Thymus (tissue), 11 donors: ENCODE data around the gene DSCAM. TPM values are rescaled to one million over a fixed set of nuclear protein-coding genes. Genes with fewer than 3 reads are reported as not detected.

Experiments
- DNase-seq, 9 donors: peaks; one replicate each; pipeline ENCODE4 v3.0.0-alpha.2; 2013; ENCODE audit warnings: low spot score in 9 of 9, low read depth in 6 of 9, missing footprints in 1 of 9
- H3K27ac ChIP-seq, 2 donors: one replicate each; pipeline ENCODE4 v1.5.1; 2013; ENCODE audit warnings: control low read depth in 1 of 2, low read depth in 1 of 2, low read length in 1 of 2, mild to moderate bottlenecking in 1 of 2, moderate library complexity in 1 of 2
- H3K27me3 ChIP-seq, 2 donors: one replicate each; pipeline ENCODE4 v1.5.1; 2013; ENCODE audit warnings: low read length in 1 of 2; ENCODE audit not compliant: control insufficient read depth in 2 of 2, insufficient read depth in 1 of 2
- H3K36me3 ChIP-seq, 2 donors: one replicate each; pipeline ENCODE4 v1.5.1; 2013; ENCODE audit warnings: low read length in 1 of 2, mild to moderate bottlenecking in 1 of 2, moderate library complexity in 1 of 2; ENCODE audit not compliant: control insufficient read depth in 2 of 2, insufficient read depth in 2 of 2
- H3K4me1 ChIP-seq, 2 donors: one replicate each; pipeline ENCODE4 v1.5.1; 2013; ENCODE audit warnings: low read length in 2 of 2; ENCODE audit not compliant: control insufficient read depth in 2 of 2, insufficient read depth in 2 of 2
- H3K4me3 ChIP-seq, 2 donors: one replicate each; pipeline ENCODE4 v1.5.1; 2013; ENCODE audit warnings: low read length in 2 of 2, control low read depth in 1 of 2, mild to moderate bottlenecking in 1 of 2
- H3K9me3 ChIP-seq, 2 donors: one replicate each; pipeline ENCODE4 v1.5.1; 2013; ENCODE audit warnings: low read length in 1 of 2, mild to moderate bottlenecking in 1 of 2; ENCODE audit not compliant: control insufficient read depth in 2 of 2, insufficient read depth in 1 of 2
- WGBS: extraction: QIAGEN DNeasy Blood & Tissue Kit; methylation state at CpG from one replicate; pipeline ENCODE4 v1.1.7; 2013; 5-methylcytosine and 5-hydroxymethylcytosine counted together
- polyA plus RNA-seq: library from polyadenylated mRNA; stranded (reverse); fragments of 200-250 nt; gene quantifications from one replicate; pipeline ENCODE4 v1.2.3, GENCODE V29; 2013
- total RNA-seq: library from RNA; stranded (reverse); fragments of 120-200 nt; gene quantifications from one replicate; pipeline ENCODE4 v1.2.4, GENCODE V29; 2013
- donor health status: healthy.

Gene DSCAM
- total and polyA plus RNA-seq, 2 donors, result 0.02 to 0.05 TPM

- no peak overlapping the region for H3K27ac ChIP-seq
- WGBS, result 96% methylated on average over 2 of the region's 2 CpGs
- H3K4me3 ChIP-seq, result no peak overlapping the region
- no peak for DNase-seq
- no peaks in the 10 kb centered on the region for H3K36me3 ChIP-seq
- no peaks in the 10 kb centered on the region for H3K4me1 ChIP-seq
- H3K27me3 ChIP-seq, result no peaks in the 10 kb centered on the region
- H3K9me3 ChIP-seq, result no peaks in the 10 kb centered on the region
These were observed 17.2 kb downstream of the DSCAM start for GRCh38 chr21:40829791-40830190.

GRCh38 chr21:40829308-40829707, 17.6 kb downstream of the DSCAM start:
- no peak overlapping the region for H3K4me3 ChIP-seq
- no peaks in the 10 kb centered on the region for H3K9me3 ChIP-seq
- no peaks in the 10 kb centered on the region for H3K27me3 ChIP-seq
- DNase-seq, result no peak
- no peaks in the 10 kb centered on the region for H3K36me3 ChIP-seq
- 91% methylated on average over 5 of the region's 5 CpGs for WGBS
- H3K4me1 ChIP-seq, result no peaks in the 10 kb centered on the region
- no peak overlapping the region for H3K27ac ChIP-seq

DNA sequence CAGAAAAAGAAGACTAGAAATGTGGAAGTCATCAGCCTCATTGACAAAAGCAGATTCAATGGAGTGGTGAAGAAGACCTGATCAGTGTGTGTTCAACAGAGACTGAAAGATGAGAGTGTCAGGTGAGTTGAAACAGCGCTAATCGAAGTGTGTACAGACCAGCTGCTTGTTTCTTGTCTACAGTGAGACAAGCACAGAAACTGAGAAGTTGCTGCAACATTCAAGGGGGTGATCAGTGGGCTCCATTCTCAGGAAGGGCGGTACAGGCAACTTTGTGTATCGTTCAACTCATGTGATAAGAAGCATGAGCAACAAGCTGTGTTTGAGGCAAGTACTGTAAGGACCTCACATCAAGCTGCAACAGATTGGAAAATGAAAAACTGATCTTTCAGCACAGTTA, 19.4 kb downstream of the DSCAM start:
- Histone ChIP-seq H3K36me3 (no peaks in the 10 kb centered on the region), H3K4me3 (no peak overlapping the region), H3K27ac (no peak overlapping the region), H3K27me3 (no peaks in the 10 kb centered on the region), H3K4me1 (no peaks in the 10 kb centered on the region), H3K9me3 (no peaks in the 10 kb centered on the region)
- WGBS, result 97% methylated on average over 4 of the region's 4 CpGs
- DNase-seq, result no peak

DNA sequence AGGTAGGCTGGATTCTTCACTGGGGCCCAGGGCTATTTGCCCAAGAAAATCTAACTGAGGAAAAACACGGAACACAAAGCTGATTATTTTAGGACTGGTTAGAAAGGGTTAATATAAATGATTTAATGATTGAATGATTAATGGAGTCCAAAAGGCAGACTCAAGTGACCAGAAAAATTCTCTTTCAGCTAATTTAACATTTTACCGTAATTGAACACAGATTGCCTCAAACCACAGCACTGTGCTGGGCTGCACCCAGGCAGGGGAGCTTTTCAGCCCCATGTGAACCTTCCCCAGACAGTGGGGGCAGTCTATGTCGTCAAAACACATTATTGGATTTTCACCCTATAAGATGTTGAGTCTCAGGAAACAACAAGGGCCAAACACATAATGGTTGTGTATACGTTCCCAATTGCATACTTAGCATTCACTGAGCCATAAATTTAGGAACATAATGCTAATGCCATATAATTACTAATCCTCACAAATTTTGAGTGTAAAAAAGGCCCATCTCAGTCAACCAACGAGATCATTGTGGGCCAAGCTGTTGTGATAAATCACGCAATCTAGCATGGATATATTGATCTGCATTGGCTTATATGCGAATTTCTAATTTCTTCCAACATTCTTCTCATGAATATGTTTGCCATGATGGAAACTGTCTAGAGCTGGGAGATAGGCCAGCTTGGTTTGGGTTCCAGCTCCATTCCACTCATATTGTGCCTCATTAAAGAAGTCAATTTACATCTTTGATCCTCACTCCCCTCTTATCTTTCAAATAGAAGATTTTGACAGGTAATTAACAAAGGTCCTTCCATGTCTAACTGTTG, 27.7 kb downstream of the DSCAM start:
- DNase-seq, result no peak

DNA sequence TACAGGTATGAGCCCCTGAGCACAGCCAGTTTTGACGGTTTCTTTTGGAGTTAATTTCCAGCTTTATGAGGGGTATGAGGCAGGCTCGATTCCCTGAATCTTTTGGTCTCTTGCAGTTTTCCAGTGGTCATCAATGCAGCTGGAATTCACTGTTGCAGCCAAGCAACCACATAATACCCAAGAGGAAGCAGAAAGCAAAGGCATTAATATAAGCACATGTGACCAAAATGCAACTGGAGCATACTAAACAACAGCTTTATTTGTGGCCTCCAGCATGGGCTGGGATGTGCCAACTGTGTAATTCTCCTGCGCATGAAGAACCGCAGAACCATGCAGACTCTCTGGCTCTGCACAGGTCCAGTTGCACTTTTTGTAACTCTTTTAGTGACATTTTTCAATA, 33.0 kb downstream of the DSCAM start:
- DNase-seq, result no peak
- H3K27me3 ChIP-seq, result no peaks in the 10 kb centered on the region
- no peak overlapping the region for H3K27ac ChIP-seq
- H3K9me3 ChIP-seq, result no peaks in the 10 kb centered on the region
- no peaks in the 10 kb centered on the region for H3K36me3 ChIP-seq
- H3K4me3 ChIP-seq, result no peak overlapping the region
- no peaks in the 10 kb centered on the region for H3K4me1 ChIP-seq
- WGBS, result 97% methylated on average over 4 of the region's 4 CpGs

More for the DNA sequence above, 27.7 kb downstream of the DSCAM start:
- H3K4me1 ChIP-seq, result no peaks in the 10 kb centered on the region
- no peak overlapping the region for H3K4me3 ChIP-seq
- H3K27me3 ChIP-seq, result no peaks in the 10 kb centered on the region
- no peaks in the 10 kb centered on the region for H3K9me3 ChIP-seq
- H3K27ac ChIP-seq, result no peak overlapping the region
- 96% methylated on average over 7 of the region's 7 CpGs for WGBS
- H3K36me3 ChIP-seq, result no peaks in the 10 kb centered on the region

GRCh38 chr21:40809673-40810197, 37.2 kb downstream of the DSCAM start:
- no peaks in the 10 kb centered on the region for H3K27me3 ChIP-seq
- WGBS, result 97% methylated on average over 7 of the region's 7 CpGs
- no peak overlapping the region for H3K4me3 ChIP-seq
- H3K36me3 ChIP-seq, result no peaks in the 10 kb centered on the region
- no peaks in the 10 kb centered on the region for H3K4me1 ChIP-seq
- DNase-seq, result no peak
- H3K27ac ChIP-seq, result no peak overlapping the region
- H3K9me3 ChIP-seq, result no peaks in the 10 kb centered on the region

DNA sequence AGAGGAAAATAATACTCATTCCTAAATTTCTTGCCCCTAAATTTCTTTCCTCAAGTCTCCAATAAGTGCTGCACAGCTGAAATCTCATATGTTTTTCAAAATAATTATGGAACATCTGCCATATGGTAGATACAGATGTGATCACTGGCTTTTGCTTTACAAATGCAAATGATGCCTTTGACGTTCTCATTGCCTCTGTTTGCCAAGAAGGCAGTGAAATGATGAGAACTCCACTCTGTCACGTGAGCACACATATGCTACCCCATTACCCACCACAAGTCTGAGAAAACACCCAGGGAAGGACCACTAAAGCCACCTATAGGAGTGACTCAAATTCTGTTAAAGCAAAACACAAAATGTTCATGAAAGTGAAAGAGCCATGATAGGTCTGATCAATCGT, 43.9 kb downstream of the DSCAM start:
- WGBS, result 81% methylated on average over 3 of the region's 3 CpGs
- no peaks in the 10 kb centered on the region for H3K27me3 ChIP-seq
- H3K9me3 ChIP-seq, result peaks cover 0 to 8% of the 10 kb centered on the region in 2 donors
- DNase-seq, result no peak
- no peak overlapping the region for H3K27ac ChIP-seq
- H3K36me3 ChIP-seq, result no peaks in the 10 kb centered on the region
- H3K4me1 ChIP-seq, result no peaks in the 10 kb centered on the region
- H3K4me3 ChIP-seq, result no peak overlapping the region

DNA sequence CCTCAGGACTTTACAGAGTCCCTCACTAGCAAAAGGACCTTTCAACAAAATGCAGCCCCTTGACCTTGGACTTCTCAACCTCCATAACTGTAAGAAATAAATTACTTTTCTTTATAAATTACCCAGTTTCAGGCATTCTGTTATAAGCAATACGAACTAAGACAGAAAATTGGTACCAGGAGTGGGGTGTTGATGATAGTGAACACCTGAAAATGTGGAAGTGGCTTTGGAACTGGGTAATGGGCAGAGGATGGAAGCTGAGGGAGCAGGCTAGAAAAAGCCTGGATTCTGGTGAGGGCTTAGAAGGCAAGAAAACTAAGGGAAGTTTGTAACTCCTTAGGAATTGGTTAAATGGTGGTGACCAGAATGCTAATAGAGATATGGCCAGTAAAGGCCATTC, 46.8 kb downstream of the DSCAM start:
- WGBS, result 93% methylated on average over 1 of the region's 1 CpG
- peaks cover 0 to 8% of the 10 kb centered on the region in 2 donors for H3K9me3 ChIP-seq
- no peaks in the 10 kb centered on the region for H3K27me3 ChIP-seq
- no peak overlapping the region for H3K4me3 ChIP-seq
- H3K27ac ChIP-seq, result no peak overlapping the region
- H3K4me1 ChIP-seq, result no peaks in the 10 kb centered on the region
- no peaks in the 10 kb centered on the region for H3K36me3 ChIP-seq
- no peak for DNase-seq

DNA sequence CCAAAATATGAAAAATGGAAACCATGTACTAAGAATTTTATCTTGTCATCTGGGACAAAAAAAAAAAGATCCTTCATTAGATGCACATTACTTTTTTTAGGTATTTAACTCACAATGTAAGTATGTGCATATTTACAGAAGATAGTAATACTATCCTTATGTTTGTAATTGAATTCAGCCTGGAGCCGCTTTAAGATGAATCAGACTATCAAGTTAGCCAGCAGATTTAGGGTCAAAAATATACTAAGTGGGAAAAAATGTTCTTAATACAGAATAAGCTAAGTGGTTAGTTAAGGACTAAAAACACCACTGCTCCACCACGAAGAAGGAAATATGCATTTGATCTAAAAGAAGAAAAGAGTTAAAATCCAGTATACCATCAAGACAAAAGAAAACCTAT, 49.1 kb downstream of the DSCAM start:
- H3K4me1 ChIP-seq, result no peaks in the 10 kb centered on the region
- WGBS, result 94% methylated on average over 2 of the region's 2 CpGs
- no peak overlapping the region for H3K27ac ChIP-seq
- peaks cover 0 to 8% of the 10 kb centered on the region in 2 donors for H3K9me3 ChIP-seq
- DNase-seq, result no peak
- H3K27me3 ChIP-seq, result no peaks in the 10 kb centered on the region
- H3K36me3 ChIP-seq, result no peaks in the 10 kb centered on the region
- no peak overlapping the region for H3K4me3 ChIP-seq
